HG03025 (cell line): ENCODE results near the gene FBXO21.
"Not testable (repeated sequence)": the region's sequence is repeated elsewhere in the genome, so short reads cannot be mapped to it uniquely, and the experiment has no call there.

Experiments used
- ATAC-seq: cut with Tn5 transposase; IDR thresholded peaks from one replicate; pipeline ENCODE4 v1.9.1; 2021; ENCODE audit warnings: mild to moderate bottlenecking, moderate library complexity; ENCODE audit not compliant: unreplicated experiment, low FRiP score

FBXO21 gene

GRCh38 chr12:117207675-117208074 is 17.4 kb upstream of the FBXO21 start:
- no peak for ATAC-seq

GRCh38 chr12:117202556-117202955 is 12.3 kb upstream of the FBXO21 start:
- ATAC-seq = no peak

GRCh38 chr12:117202033-117202432 is 11.8 kb upstream of the FBXO21 start:
- ATAC-seq = no peak

GRCh38 chr12:117199956-117200744 is 9.9 kb upstream of the FBXO21 start:
- not testable (repeated sequence) for ATAC-seq

GRCh38 chr12:117196334-117196733 is 6.1 kb upstream of the FBXO21 start:
- ATAC-seq = not testable (repeated sequence)

- not testable (repeated sequence) for ATAC-seq
Measured at GRCh38 chr12:117195027-117195426, 4.8 kb upstream of the FBXO21 start.

- no peak for ATAC-seq
Measured at GRCh38 chr12:117193903-117194302, 3.6 kb upstream of the FBXO21 start.

GRCh38 chr12:117192581-117192980 is 2.3 kb upstream of the FBXO21 start:
- not testable (repeated sequence) for ATAC-seq

GRCh38 chr12:117192057-117192456 is 1.8 kb upstream of the FBXO21 start:
- no peak for ATAC-seq

- peak; percentile 44 for ATAC-seq
Measured at GRCh38 chr12:117189725-117190209, 503 bp downstream of the FBXO21 start.

- peak; percentile 2 for ATAC-seq
Measured at GRCh38 chr12:117188961-117189724, 1.1 kb downstream of the FBXO21 start.

GRCh38 chr12:117188121-117188665 is 2.1 kb downstream of the FBXO21 start:
- ATAC-seq = no peak

GRCh38 chr12:117187421-117187820 is 2.8 kb downstream of the FBXO21 start:
- no peak for ATAC-seq

GRCh38 chr12:117182866-117183265 is 7.4 kb downstream of the FBXO21 start:
- no peak for ATAC-seq

GRCh38 chr12:117181468-117181843 is 8.8 kb downstream of the FBXO21 start:
- not testable (repeated sequence) for ATAC-seq

- ATAC-seq = no peak
Measured at GRCh38 chr12:117180758-117181467, 9.4 kb downstream of the FBXO21 start.

- no peak for ATAC-seq
Measured at GRCh38 chr12:117178745-117179144, 11.5 kb downstream of the FBXO21 start.

GRCh38 chr12:117178301-117178700 is 12.0 kb downstream of the FBXO21 start:
- no peak for ATAC-seq

GRCh38 chr12:117172168-117172567 is 18.1 kb downstream of the FBXO21 start:
- no peak for ATAC-seq

GRCh38 chr12:117171499-117172162 is 18.6 kb downstream of the FBXO21 start:
- ATAC-seq = no peak
